Stimulated activated effector memory CD8-positive, alpha-beta T cell treated with anti-CD3 and anti-CD28 coated beads, Interleukin-12 subunit alpha, Interleukin-12 subunit beta, amount 100 ng/mL, for 72 hours (primary cell): ENCODE results near the gene SLC39A12.
"Not testable (repeated sequence)": the region's sequence is repeated elsewhere in the genome, so short reads cannot be mapped to it uniquely, and the experiment has no call there.

Experiments
- ATAC-seq: fragments of 150-1000 bp; cut with Tn5 transposase; 2 replicates; pipeline ENCODE4 v1.10.0; 2021
- DNase-seq, 2 donors: peaks; one replicate each; pipeline ENCODE4 v3.0.0; 2021 to 2022; ENCODE audit warnings: low spot score in 2 of 2
- H3K27ac Mint-ChIP-seq: one replicate; pipeline ENCODE4 v1.8.0; 2022; ENCODE audit warnings: mild to moderate bottlenecking, mixed read lengths
- H3K36me3 Mint-ChIP-seq: one replicate; pipeline ENCODE4 v1.8.0; 2022; ENCODE audit warnings: mild to moderate bottlenecking, mixed read lengths
- H3K4me1 Mint-ChIP-seq: one replicate; pipeline ENCODE4 v1.8.0; 2022; ENCODE audit warnings: mixed read lengths
- H3K4me3 Mint-ChIP-seq: one replicate; pipeline ENCODE4 v1.8.0; 2022; ENCODE audit warnings: mild to moderate bottlenecking, mixed read lengths
- H3K9me3 Mint-ChIP-seq: one replicate; pipeline ENCODE4 v1.8.0; 2022; ENCODE audit warnings: mixed read lengths

The SLC39A12 gene

DNA sequence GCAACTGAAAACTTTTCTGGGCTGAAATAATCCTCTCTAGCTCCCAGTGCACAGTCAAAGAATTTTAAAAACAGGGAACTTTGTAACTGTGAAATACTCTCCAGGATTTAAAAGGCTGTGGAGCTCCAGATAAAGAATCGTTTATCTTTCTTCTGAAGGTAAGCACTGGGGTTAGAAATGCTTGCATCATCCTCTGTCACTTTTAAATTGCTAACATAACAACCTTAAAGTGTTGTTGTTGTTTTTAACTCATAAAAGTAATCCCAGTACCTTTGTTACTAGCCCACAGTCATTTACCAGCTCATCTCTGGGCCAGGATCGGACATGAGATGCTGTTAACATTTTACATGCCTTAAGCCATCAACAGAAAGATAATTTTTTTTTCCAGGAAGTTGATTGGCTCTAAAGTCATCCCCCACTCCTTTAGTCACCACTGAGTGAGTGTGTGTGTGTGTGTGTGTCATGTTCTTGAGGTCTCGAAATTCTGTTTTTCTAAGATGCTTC, at the start of gene SLC39A12:
Gene SLC39A12, plus strand, starts transcription at position 51 of the 504 bp plus-strand sequence. CDS start 1,359 bp downstream, outside the sequence.
- no peak for ATAC-seq
- H3K4me1 Mint-ChIP-seq = no peaks in the 10 kb centered on the region
- H3K36me3 Mint-ChIP-seq = no peaks in the 10 kb centered on the region
- no peak within 1 kb of the TSS for H3K27ac Mint-ChIP-seq
- no peak for DNase-seq
- H3K4me3 Mint-ChIP-seq = no peak within 1 kb of the TSS
- H3K9me3 Mint-ChIP-seq = peaks cover 5% of the 10 kb centered on the region

DNA sequence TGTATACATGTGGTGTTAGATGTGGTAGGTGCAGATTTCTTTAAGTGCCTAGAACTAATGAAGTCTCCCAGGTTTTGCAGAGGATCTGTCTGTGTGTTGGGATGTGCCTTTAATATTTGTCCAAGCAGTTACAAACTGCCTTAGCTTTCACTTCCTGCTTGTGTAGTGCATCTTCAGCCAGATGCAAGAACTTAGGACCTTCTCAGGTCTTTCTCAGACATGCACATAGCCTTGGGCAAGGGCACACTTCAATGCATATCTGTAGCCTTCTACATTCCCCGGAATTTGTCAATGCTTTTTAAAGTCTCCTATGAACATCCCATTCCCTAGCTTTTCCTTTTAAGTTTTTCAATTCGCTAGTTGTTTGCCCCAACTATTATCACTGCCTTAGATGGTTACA, 47.2 kb upstream of the SLC39A12 start:
- no peaks in the 10 kb centered on the region for H3K4me1 Mint-ChIP-seq
- no peaks in the 10 kb centered on the region for H3K9me3 Mint-ChIP-seq
- ATAC-seq (no peak), DNase-seq (no peak)
- no peaks in the 10 kb centered on the region for H3K36me3 Mint-ChIP-seq
- no peak overlapping the region for H3K4me3 Mint-ChIP-seq
- H3K27ac Mint-ChIP-seq = no peak overlapping the region

DNA sequence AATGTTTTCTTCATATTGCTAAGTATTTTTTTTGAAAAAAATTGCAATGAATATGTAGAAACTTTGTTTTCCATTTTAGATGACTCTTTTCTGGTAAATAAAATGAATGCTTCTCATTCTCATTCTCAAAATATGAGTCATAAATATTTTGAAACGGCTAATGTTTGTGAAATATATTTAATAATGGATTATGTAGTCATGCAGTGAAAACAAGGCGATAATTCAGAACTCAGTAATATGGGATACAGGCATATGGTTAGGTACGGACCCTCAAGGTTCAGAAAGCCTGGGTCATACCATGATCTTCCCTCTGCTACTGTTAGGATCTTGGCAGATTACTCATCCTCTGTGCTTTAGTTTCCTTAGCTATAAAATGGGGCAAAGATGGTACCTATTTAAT, 46.2 kb upstream of the SLC39A12 start:
- H3K9me3 Mint-ChIP-seq = no peaks in the 10 kb centered on the region
- no peak for DNase-seq

DNA sequence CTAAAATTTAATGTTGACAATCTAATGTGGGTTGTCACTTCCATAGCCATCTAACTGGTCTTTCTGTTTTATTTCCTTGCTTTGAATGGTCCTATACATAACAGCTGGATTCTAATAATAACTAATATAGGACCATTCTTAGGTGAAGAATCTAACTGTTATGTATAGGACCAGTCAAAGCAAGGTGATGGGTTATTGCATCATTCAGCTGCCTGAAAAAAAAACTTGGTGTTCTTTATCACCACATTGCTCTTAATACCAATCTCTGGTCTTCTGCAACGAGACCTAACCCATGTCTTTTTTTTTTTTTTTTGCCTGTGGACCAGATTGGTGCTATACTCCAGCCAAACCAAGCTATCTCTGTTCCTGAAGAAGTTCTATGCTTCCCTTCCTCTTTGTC, 45.7 kb upstream of the SLC39A12 start:
- H3K27ac Mint-ChIP-seq = no peak overlapping the region
- DNase-seq = no peak
- no peak for ATAC-seq
- H3K4me3 Mint-ChIP-seq = no peak overlapping the region
- H3K4me1 Mint-ChIP-seq = no peaks in the 10 kb centered on the region
- no peaks in the 10 kb centered on the region for H3K9me3 Mint-ChIP-seq
- H3K36me3 Mint-ChIP-seq = no peaks in the 10 kb centered on the region

More for the DNA sequence above, 46.2 kb upstream of the SLC39A12 start:
- Mint-ChIP-seq H3K4me1 (no peaks in the 10 kb centered on the region), H3K4me3 (no peak overlapping the region), H3K27ac (no peak overlapping the region), H3K36me3 (no peaks in the 10 kb centered on the region)
- no peak for ATAC-seq

DNA sequence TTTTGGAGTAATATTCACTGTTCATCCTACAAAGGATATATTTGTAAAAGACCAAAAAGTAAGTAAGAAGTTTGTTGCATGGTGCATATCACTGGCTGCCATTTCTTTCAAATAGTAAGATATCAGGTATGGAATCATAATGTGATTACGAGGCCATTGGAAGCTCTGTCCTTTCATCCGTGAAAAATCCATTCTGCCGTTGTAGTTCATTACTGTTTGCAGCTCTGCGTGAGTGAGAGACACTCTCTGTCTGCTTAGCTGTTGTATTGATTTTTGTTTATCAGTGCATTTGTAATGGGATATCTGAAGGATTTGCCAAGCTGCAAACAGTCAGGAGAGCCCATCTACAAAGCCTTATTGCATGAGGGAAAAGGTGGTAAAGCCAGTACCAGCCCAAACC, 44.1 kb upstream of the SLC39A12 start:
- no peak for ATAC-seq
- Mint-ChIP-seq H3K27ac (no peak overlapping the region), H3K36me3 (no peaks in the 10 kb centered on the region), H3K4me1 (no peaks in the 10 kb centered on the region), H3K9me3 (no peaks in the 10 kb centered on the region), H3K4me3 (no peak overlapping the region)
- DNase-seq = no peak

DNA sequence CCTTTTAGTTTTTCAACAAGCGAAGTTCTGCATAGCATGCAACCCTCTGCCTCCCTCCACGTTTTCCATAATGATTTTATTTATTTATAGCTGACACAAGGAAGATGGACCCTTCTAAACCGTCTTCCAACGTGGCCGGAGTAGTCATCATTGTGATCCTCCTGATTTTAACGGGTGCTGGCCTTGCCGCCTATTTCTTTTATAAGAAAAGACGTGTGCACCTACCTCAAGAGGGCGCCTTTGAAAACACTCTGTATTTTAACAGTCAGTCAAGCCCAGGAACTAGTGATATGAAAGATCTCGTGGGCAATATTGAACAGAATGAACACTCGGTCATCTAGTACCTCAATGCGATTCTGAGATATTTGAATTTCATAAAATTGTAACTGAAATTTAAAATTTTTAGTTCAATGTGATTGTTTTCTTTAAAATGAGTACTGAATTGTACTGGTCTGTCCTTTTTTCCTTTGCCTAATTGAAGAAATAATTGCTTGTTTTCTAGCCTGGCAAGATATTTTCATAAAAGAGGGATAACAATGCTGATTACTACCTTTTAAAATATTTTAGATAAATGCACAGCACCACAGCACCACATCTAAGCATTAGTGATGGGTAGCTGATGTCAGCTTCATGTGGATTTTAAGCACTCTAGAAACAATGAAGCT, 41.5 kb upstream of the SLC39A12 start:
- ATAC-seq (no peak), DNase-seq (no peak)
- no peak overlapping the region for H3K4me3 Mint-ChIP-seq
- no peaks in the 10 kb centered on the region for H3K4me1 Mint-ChIP-seq
- H3K27ac Mint-ChIP-seq = no peak overlapping the region
- H3K36me3 Mint-ChIP-seq = no peaks in the 10 kb centered on the region
- H3K9me3 Mint-ChIP-seq = no peaks in the 10 kb centered on the region

DNA sequence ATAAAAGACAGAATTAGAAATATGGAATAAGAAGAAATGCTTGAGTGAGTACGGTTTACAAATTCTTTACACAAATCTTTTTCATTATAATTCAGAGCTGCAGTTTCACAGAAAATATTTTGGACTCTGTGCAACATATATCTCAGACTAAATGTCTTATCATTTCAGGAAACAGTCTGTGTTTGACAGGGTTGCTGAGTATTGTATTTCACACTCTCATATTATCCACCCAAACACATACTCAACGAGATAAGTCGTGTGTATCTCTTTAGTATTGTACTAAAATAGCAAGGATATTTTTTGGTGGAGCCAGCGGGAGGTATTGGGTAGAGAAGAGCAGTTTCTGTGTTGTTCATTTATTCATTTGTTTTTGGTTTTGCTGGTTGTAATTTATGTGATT, 39.0 kb upstream of the SLC39A12 start:
- ATAC-seq (no peak), DNase-seq (no peak)
- H3K4me1 Mint-ChIP-seq = no peaks in the 10 kb centered on the region
- H3K9me3 Mint-ChIP-seq = no peaks in the 10 kb centered on the region
- no peak overlapping the region for H3K4me3 Mint-ChIP-seq
- H3K36me3 Mint-ChIP-seq = no peaks in the 10 kb centered on the region
- no peak overlapping the region for H3K27ac Mint-ChIP-seq

DNA sequence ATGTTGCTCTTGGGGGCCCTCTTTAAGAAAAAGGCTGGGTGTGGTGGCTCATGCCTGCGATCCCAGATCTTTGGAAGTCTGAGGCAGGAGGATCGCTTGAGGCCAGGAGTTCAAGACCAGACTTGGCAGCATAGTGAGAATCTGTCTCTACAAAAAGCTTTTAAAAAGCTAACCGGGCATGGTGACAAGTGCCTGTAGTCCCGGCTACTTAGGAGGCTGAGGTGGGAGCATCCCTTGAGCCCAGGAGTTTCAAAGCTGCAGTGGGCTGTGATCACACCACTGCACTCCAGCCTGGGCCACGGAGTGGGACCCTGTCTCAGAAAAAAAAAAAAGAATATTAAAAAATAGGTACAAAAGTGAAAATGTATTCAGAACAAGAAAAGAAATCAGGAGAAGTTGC, 38.1 kb upstream of the SLC39A12 start:
- H3K27ac Mint-ChIP-seq = no peak overlapping the region
- no peaks in the 10 kb centered on the region for H3K9me3 Mint-ChIP-seq
- no peaks in the 10 kb centered on the region for H3K36me3 Mint-ChIP-seq
- no peak overlapping the region for H3K4me3 Mint-ChIP-seq
- ATAC-seq = no peak
- H3K4me1 Mint-ChIP-seq = no peaks in the 10 kb centered on the region
- DNase-seq = no peak

DNA sequence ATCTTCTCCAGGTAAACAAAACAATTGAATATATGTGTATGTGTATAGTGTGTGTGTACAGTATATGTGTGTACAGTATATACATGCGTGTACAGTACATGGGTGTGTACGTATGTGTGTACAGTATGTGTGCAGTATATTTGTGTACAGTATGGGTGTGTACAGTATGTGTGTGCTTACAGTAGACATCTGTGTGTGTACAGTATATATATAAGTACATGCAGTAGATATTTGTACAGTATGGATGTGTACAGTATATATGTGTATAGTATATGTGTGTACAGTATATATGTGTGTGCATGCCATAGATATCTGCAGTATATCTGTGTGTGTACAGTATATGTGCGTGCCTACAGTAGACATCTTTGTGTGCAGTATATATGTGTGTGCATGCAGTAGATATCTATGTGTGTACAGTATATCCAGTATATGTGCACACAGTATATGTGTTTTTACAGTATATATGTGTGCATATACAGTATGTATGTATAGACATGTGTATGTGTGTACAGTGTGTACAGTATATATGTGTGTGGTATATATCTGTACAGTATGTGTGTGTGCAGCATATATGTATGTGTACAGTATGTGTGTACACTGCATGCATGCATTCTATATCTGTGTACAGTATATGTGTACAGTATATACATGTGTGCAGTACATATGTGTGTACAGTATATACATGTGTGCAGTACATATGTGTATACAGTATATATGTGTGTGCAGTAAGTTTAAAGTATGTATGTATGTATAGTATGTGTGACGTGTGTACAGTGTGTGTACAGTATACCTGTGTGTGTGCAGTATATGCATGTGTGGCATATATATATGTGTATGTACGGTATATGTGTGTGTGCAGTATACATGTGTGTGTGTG, 37.3 kb upstream of the SLC39A12 start:
- no peaks in the 10 kb centered on the region for H3K36me3 Mint-ChIP-seq

DNA sequence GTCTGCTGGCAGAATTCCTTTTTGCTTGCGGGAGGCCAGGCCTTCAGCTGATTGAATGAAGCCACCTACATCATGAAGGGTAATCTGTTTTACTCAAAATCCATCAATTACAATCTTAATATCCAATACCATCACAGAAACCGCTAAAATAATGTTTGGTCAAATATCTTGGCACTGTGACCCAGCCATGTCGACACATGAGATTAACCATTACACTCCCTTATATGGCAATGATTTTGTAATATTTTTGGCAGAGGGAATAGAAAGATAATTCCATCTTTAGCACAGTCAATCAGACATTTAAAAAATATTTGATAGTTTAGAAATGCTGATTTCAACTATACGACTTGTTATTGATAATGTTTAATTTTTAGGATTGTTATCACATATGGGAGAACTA, 36.5 kb upstream of the SLC39A12 start:
- no peak for ATAC-seq
- no peak overlapping the region for H3K27ac Mint-ChIP-seq
- no peak overlapping the region for H3K4me3 Mint-ChIP-seq
- no peaks in the 10 kb centered on the region for H3K9me3 Mint-ChIP-seq
- no peak for DNase-seq
- no peaks in the 10 kb centered on the region for H3K4me1 Mint-ChIP-seq
- H3K36me3 Mint-ChIP-seq = no peaks in the 10 kb centered on the region

More for the DNA sequence above, 37.3 kb upstream of the SLC39A12 start:
- Mint-ChIP-seq H3K9me3 (no peaks in the 10 kb centered on the region), H3K27ac (no peak overlapping the region), H3K4me1 (no peaks in the 10 kb centered on the region), H3K4me3 (no peak overlapping the region)
- peak; percentile 43 for ATAC-seq
- no peak for DNase-seq

DNA sequence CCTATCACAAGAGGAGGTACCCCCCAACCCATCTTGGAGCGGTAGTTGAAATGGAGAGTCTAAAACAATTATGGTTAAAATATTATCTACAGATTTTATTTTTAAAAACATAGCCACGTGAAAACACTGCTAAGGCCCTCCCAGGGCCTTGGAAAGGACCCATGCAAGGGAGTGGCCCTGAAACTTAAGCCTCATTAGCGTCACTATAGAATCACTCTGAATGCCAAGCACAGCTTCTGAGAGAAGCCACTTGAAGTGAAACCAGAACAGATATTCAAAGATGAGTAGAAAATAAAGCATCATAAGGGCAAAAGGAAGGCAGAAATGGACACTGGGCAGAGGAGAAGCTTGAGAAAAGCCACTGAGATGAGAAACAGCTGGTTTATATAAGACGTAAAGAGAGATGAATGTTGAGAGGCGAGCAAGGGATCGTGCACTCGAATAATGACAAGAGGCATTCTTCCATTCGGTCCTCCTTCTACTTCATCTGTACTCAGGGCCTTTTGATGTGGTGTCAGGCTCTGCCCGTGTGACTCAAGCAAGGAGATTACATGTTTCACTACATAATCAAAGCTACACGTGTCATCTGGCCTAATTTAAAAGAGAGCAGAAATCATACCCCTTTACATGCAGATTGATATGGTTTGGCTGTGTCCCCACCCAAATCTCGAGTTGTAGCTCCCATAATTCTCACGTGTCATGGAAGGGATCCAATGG, 33.4 kb upstream of the SLC39A12 start:
- Mint-ChIP-seq H3K9me3 (no peaks in the 10 kb centered on the region), H3K36me3 (no peaks in the 10 kb centered on the region), H3K4me1 (no peaks in the 10 kb centered on the region), H3K27ac (no peak overlapping the region), H3K4me3 (no peak overlapping the region)
- no peak for DNase-seq
- ATAC-seq = no peak

DNA sequence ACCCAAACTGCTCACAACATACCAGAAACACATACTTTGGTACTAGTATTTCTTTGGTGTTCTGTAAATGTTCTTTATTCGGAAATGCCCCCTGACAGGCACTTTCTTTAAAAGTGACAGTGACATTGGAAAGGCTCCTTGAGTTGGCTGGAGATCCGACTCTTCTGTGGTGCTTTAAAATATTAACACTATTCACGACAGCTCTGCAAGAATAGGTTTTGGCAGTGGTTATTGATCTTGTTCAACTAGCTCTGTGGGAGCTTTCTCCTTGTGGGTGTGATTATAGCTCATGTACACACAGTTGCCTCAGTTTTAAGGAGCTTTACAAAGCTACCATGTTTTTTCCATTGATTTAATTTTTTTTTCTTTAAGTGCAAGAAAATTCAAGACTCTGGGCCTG, 30.3 kb upstream of the SLC39A12 start:
- Mint-ChIP-seq H3K4me1 (no peaks in the 10 kb centered on the region), H3K9me3 (no peaks in the 10 kb centered on the region), H3K36me3 (no peaks in the 10 kb centered on the region), H3K27ac (no peak overlapping the region), H3K4me3 (no peak overlapping the region)
- ATAC-seq (no peak), DNase-seq (no peak)

DNA sequence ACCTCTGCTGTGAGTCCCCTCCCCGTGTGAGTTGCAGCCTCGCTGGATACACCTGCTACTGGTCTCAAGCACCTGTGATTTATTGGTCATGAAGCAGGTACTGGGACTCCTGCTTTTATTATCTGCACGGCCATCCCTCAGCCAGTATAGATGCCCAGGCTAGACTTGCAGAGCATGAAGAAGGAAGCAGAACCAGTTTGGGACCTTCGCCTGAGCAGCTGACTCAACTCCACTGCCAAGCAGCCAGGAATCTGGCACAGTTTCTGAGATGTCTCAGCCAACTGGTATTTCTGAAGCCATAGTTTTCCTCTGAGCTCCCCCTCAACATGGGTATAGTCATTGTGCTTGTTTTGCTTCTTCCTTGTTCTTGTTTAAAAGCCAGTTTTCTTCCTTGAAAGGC, 28.0 kb upstream of the SLC39A12 start:
- ATAC-seq (no peak), DNase-seq (no peak)
- no peaks in the 10 kb centered on the region for H3K36me3 Mint-ChIP-seq
- no peaks in the 10 kb centered on the region for H3K9me3 Mint-ChIP-seq
- H3K4me1 Mint-ChIP-seq = no peaks in the 10 kb centered on the region
- no peak overlapping the region for H3K27ac Mint-ChIP-seq
- H3K4me3 Mint-ChIP-seq = no peak overlapping the region

DNA sequence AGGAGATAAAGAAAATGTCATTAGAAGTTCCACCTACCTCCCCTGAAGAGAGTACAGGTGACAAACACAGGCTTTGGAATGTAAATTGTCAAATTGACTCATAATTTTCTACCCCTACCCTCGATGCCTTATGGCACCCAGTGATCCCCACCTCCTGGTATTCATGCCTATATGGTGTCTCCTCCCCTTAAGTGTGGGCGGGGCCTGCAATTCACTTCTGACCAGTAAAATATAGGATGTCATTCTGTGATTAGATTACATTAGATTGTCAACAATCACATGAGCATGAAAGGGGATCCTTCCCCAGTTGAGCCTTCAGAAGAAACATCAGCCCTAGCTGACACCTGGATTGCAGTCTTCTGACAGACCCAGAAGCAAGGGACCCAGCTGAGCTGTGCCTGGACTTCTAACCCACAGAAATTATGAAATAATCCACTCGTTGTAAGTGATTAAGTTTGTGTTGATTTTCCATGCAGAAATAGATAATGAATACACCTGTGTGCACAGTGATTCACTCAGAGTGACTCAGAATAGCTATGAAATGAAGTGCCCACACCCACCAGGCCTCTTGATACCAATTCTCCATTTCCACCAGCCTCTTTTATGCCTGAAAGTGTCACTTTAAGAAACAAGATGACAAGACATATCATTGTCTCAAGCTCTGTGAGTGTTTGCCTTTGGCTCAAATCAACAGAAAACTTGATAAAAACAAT, 8.5 kb upstream of the SLC39A12 start:
- no peak overlapping the region for H3K4me3 Mint-ChIP-seq
- H3K36me3 Mint-ChIP-seq = no peaks in the 10 kb centered on the region
- DNase-seq (no peak), ATAC-seq (no peak)
- H3K27ac Mint-ChIP-seq = no peak overlapping the region
- no peaks in the 10 kb centered on the region for H3K4me1 Mint-ChIP-seq
- H3K9me3 Mint-ChIP-seq = peaks cover 3% of the 10 kb centered on the region

DNA sequence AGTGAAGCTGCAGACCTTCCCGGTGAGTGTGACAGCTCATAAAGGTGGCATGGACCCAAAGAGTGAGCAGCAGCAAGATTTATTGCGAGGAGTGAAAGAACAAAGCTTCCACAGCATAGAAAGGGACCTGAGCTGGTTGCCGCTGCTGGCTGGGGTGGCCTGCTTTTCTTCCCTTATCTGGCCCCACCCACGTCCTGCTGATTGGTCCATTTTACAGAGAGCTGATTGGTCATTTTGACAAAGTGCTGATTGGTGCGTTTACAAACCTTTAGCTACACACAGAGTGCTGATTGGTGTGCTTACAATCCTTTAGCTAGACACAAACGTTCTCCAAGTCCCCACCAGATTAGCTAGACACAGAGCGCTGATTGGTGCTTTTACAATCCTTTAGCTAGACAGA, 1.4 kb upstream of the SLC39A12 start:
- H3K27ac Mint-ChIP-seq = not testable (repeated sequence)

More for the DNA sequence above, 1.4 kb upstream of the SLC39A12 start:
- not testable (repeated sequence) for ATAC-seq, H3K4me1 Mint-ChIP-seq, H3K4me3 Mint-ChIP-seq, DNase-seq, H3K36me3 Mint-ChIP-seq, H3K9me3 Mint-ChIP-seq
